Peyer's patch (tissue), 4 donors: ENCODE data around the gene OOEP.

Experiments
- CTCF ChIP-seq, 6 experiments: fragments of 450-650 bp in 4 of 6; fragments of 200-600 bp in 2 of 6; sonication (generic) in 1 of 6; IDR thresholded peaks; one replicate each; pipeline ENCODE4 v1.5.1; 2017 to 2019; ENCODE audit warnings: antibody characterized with exemption in 6 of 6, mild to moderate bottlenecking in 3 of 6, moderate library complexity in 1 of 6
- POLR2A ChIP-seq, 2 donors: fragments of 450-650 bp; IDR thresholded peaks; one replicate each; pipeline ENCODE4 v1.5.1; 2017; ENCODE audit warnings: antibody characterized with exemption in 2 of 2, mild to moderate bottlenecking in 2 of 2, moderate library complexity in 2 of 2

- TF ChIP-seq CTCF (IDR thresholded peaks at IDR 0.05) (no peak), POLR2A (IDR thresholded peaks at IDR 0.05) (no peak)
Observed at GRCh38 chr6:73328790-73329189, 40.9 kb downstream of the OOEP start.
